HCT116 (cell line): Measurements from ENCODE around the gene CHRD. TPM values are rescaled to one million over a fixed set of nuclear protein-coding genes. Genes with fewer than 3 reads are reported as not detected.

ENCODE experiments used
- ATAC-seq: fragments of 200-7000 bp; cut with Tn5 transposase; 2 replicates; pipeline ENCODE4 v1.9.1; 2020; ENCODE audit warnings: mild to moderate bottlenecking, moderate library complexity
- BruUV-seq: library from RNA; stranded (reverse); fragments of 400-500 nt; replicated peaks from 2 replicates; lab custom pipeline; 2021; lab: Mats Ljungman, UMichigan
- CTCF ChIA-PET: fragments of 300-600 bp; sonication (Branson Sonifier 250); formaldehyde crosslinking; loops from one replicate; lab custom pipeline; 2021; ENCODE audit warnings: antibody characterized with exemption; lab: Charles Lee
- POLR2A ChIA-PET: fragments of 300-600, 350-600 bp; sonication (Branson Sonifier 250); formaldehyde crosslinking; loops from one replicate; lab custom pipeline; 2021; ENCODE audit warnings: antibody characterized with exemption; lab: Charles Lee
- RAD21 ChIA-PET, 2 experiments: fragments of 300-600 bp; sonication (Branson Sonifier 250); formaldehyde crosslinking; loops; one replicate each; lab custom pipeline; 2023; ENCODE audit warnings: low total read pairs in 2 of 2; ENCODE audit not compliant: uncharacterized antibody in 2 of 2, unreplicated experiment in 2 of 2, low non-redundant PET in 1 of 2; lab: Charles Lee
- DNase-seq: peaks from one replicate; pipeline ENCODE4 v3.0.0-alpha.2; 2010; ENCODE audit warnings: low read depth, low spot score
- H2AFZ ChIP-seq: fragments of 200-600 bp; shearing (Covaris generic), sonication (generic); 2 replicates; pipeline ENCODE4 v1.6.1; 2017; ENCODE audit warnings: low read depth, mixed run types, mixed read lengths, antibody characterized with exemption, low read length; ENCODE audit not compliant: poor library complexity, severe bottlenecking
- H3K27ac ChIP-seq: 2 replicates; pipeline ENCODE4 v1.5.1; 2012; ENCODE audit warnings: low read depth, low read length
- H3K27me3 ChIP-seq: fragments of 200-600 bp; sonication (generic); 2 replicates; pipeline ENCODE4 v1.6.1; 2016; ENCODE audit warnings: mixed run types, low read length, mixed read lengths; ENCODE audit not compliant: insufficient read depth
- H3K36me3 ChIP-seq, 2 experiments: fragments of 200-500 bp in 1 of 2; fragments of 200-600 bp in 1 of 2; sonication (Bioruptor generic) in 1 of 2; sonication (generic) in 1 of 2; 2 replicates each; pipeline versions ENCODE4 v1.5.1 to v1.6.1; 2014 to 2016; ENCODE audit warnings: low read length in 2 of 2, inconsistent platforms in 1 of 2, mixed read lengths in 1 of 2, mixed run types in 1 of 2; ENCODE audit not compliant: insufficient read depth in 2 of 2, control insufficient read depth in 1 of 2
- H3K4me1 ChIP-seq, 2 experiments: fragments of 200-600 bp in 1 of 2; sonication (generic) in 1 of 2; 2 replicates each; pipeline versions ENCODE4 v1.5.1 to v1.6.1; 2012 to 2017; ENCODE audit warnings: low read length in 2 of 2, inconsistent platforms in 1 of 2, mild to moderate bottlenecking in 1 of 2, mixed read lengths in 1 of 2, mixed run types in 1 of 2, moderate library complexity in 1 of 2; ENCODE audit not compliant: insufficient read depth in 2 of 2, control insufficient read depth in 1 of 2
- H3K4me2 ChIP-seq: fragments of 200-600 bp; sonication (generic); 2 replicates; pipeline ENCODE4 v1.6.1; 2017; ENCODE audit warnings: mixed run types, low read length, mixed read lengths
- H3K4me3 ChIP-seq, 2 experiments: fragments of 200-600 bp in 1 of 2; sonication (generic) in 1 of 2; replicated peaks in 1 of 2; 2 replicates each; pipeline ENCODE4 v1.5.1; 2011 to 2016; ENCODE audit warnings: low read length in 2 of 2, control low read depth in 1 of 2, low read depth in 1 of 2, mild to moderate bottlenecking in 1 of 2, mixed read lengths in 1 of 2, mixed run types in 1 of 2
- H3K79me2 ChIP-seq: fragments of 200-600 bp; sonication (generic); 2 replicates; pipeline ENCODE4 v1.6.1; 2017; ENCODE audit warnings: mild to moderate bottlenecking, mixed run types, low read length, moderate library complexity, mixed read lengths; ENCODE audit not compliant: insufficient read depth
- H3K9ac ChIP-seq: fragments of 200-600 bp; sonication (generic); 2 replicates; pipeline ENCODE4 v1.6.1; 2016; ENCODE audit warnings: low read length, mixed read lengths
- H3K9me2 ChIP-seq: fragments of 200-600 bp; sonication (generic), shearing (Covaris generic); 2 replicates; pipeline ENCODE4 v1.6.1; 2017; ENCODE audit warnings: mixed run types, mild to moderate bottlenecking, moderate library complexity; ENCODE audit not compliant: insufficient read depth
- H3K9me3 ChIP-seq, 2 experiments: fragments of 200-500 bp in 1 of 2; fragments of 200-600 bp in 1 of 2; sonication (Bioruptor generic) in 1 of 2; sonication (generic) in 1 of 2; 2 replicates each; pipeline ENCODE4 v1.6.1; 2014 to 2017; ENCODE audit warnings: low read length in 2 of 2, mixed read lengths in 2 of 2, inconsistent platforms in 1 of 2, low read depth in 1 of 2, mild to moderate bottlenecking in 1 of 2, mixed run types in 1 of 2, moderate library complexity in 1 of 2; ENCODE audit not compliant: control insufficient read depth in 1 of 2, insufficient read depth in 1 of 2
- H4K20me1 ChIP-seq: fragments of 200-600 bp; sonication (generic), shearing (Covaris generic); 2 replicates; pipeline ENCODE4 v1.6.1; 2017; ENCODE audit warnings: mixed run types, mild to moderate bottlenecking, moderate library complexity; ENCODE audit not compliant: insufficient read depth
- CBX3 ChIP-seq: IDR thresholded peaks from 2 replicates; pipeline ENCODE4 v1.6.1; 2012; ENCODE audit warnings: low read depth
- ELF1 ChIP-seq: IDR thresholded peaks from 2 replicates; pipeline ENCODE4 v1.6.1; 2012; ENCODE audit warnings: low read depth, borderline replicate concordance
- EZH2 ChIP-seq: fragments of 200-600 bp; sonication (generic); IDR thresholded peaks from 2 replicates; pipeline ENCODE4 v1.6.1; 2017; ENCODE audit warnings: antibody characterized with exemption, mixed run types
- EZH2phosphoT487 ChIP-seq: fragments of 200-600 bp; IDR thresholded peaks from 2 replicates; pipeline ENCODE4 v1.6.1; 2018; ENCODE audit warnings: antibody characterized with exemption, borderline replicate concordance
- FOSL1 ChIP-seq: IDR thresholded peaks from 2 replicates; pipeline ENCODE4 v1.6.1; 2012; ENCODE audit warnings: low read depth
- JUND ChIP-seq: IDR thresholded peaks from 2 replicates; pipeline ENCODE4 v1.6.1; 2012
- POLR2A ChIP-seq: IDR thresholded peaks from 2 replicates; pipeline ENCODE4 v1.7.0; 2011; ENCODE audit warnings: borderline replicate concordance; ENCODE audit not compliant: insufficient read depth, insufficient read length; ENCODE audit errors: extremely low read depth
- POLR2AphosphoS5 ChIP-seq: IDR thresholded peaks from 2 replicates; pipeline ENCODE4 v1.6.1; 2011; ENCODE audit warnings: mild to moderate bottlenecking, low read depth, low read length, moderate library complexity
- RAD21 ChIP-seq: IDR thresholded peaks from 2 replicates; pipeline ENCODE4 v1.6.1; 2012; ENCODE audit warnings: low read depth, mild to moderate bottlenecking
- REST ChIP-seq: IDR thresholded peaks from 2 replicates; pipeline ENCODE4 v1.6.1; 2012; ENCODE audit warnings: low read depth
- SIN3A ChIP-seq: IDR thresholded peaks from 2 replicates; pipeline ENCODE4 v1.6.1; 2012; ENCODE audit warnings: low read depth
- SRF ChIP-seq: IDR thresholded peaks from 2 replicates; pipeline ENCODE4 v1.6.1; 2012; ENCODE audit warnings: low read depth
- TCF7L2 ChIP-seq: IDR thresholded peaks from 2 replicates; pipeline ENCODE4 v1.7.0; 2011; ENCODE audit warnings: borderline replicate concordance, inconsistent platforms; ENCODE audit not compliant: insufficient read depth, insufficient read length; ENCODE audit errors: extremely low read depth
- YY1 ChIP-seq: IDR thresholded peaks from 2 replicates; pipeline ENCODE4 v1.6.1; 2011; ENCODE audit warnings: low read length, low read depth, moderate library complexity, mild to moderate bottlenecking; ENCODE audit not compliant: insufficient replicate concordance; ENCODE audit errors: extremely low read depth
- ZFX ChIP-seq: fragments of 450-650 bp; IDR thresholded peaks from 2 replicates; pipeline ENCODE4 v1.6.1; 2017
- ZNF274 ChIP-seq: fragments of 200-500 bp; sonication (Bioruptor generic); IDR thresholded peaks from 2 replicates; pipeline ENCODE4 v1.6.1; 2014; ENCODE audit warnings: mild to moderate bottlenecking, low read depth, low read length, inconsistent platforms
- intact Hi-C: fragments of 100-400 bp; cut with micrococcal nuclease; formaldehyde crosslinking; loops from 2 replicates; pipeline ENCODE4 v1.10.0; 2022
- total RNA-seq: library from RNA; stranded (reverse); gene quantifications from one replicate; pipeline ENCODE4 v1.2.1, GENCODE V29; 2021; ENCODE audit not compliant: unreplicated experiment
- TF ChIP-seq, protein P1 (sequence below): IDR thresholded peaks from 2 replicates; pipeline ENCODE4 v1.6.1; 2011; ENCODE audit warnings: mild to moderate bottlenecking, low read length, moderate library complexity; ENCODE audit not compliant: insufficient replicate concordance; ENCODE audit errors: extremely low read depth
- TF ChIP-seq, protein P2 (sequence below), 3 experiments: fragments of 200-600 bp in 1 of 3; sonication (generic) in 1 of 3; IDR thresholded peaks in 2 of 3; conservative IDR thresholded peaks in 1 of 3; 2 replicates each; pipeline ENCODE4 v1.5.1; 2012 to 2017; ENCODE audit warnings: low read depth in 2 of 3, low read length in 2 of 3, antibody characterized with exemption in 1 of 3, borderline replicate concordance in 1 of 3, control low read depth in 1 of 3, mild to moderate bottlenecking in 1 of 3, mixed read lengths in 1 of 3, mixed run types in 1 of 3, moderate library complexity in 1 of 3; ENCODE audit not compliant: insufficient read depth in 1 of 3

The CHRD gene
- total RNA-seq, 1 experiment from 2014 or later: 8.0 TPM

GRCh38 chr3:184362668-184363546, 16.9 kb upstream of the CHRD start:
- CTCF ChIA-PET: interaction anchor here (0.5 to 1.5 kb wide), 5 partner anchors 9 to 182 kb away, joined by 3 to 7 read pairs (median 3); no protein-coding TSS in a partner anchor
- BruUV-seq: no TSS peak
- peak; percentile 49 for TF ChIP-seq YY1
- TF ChIP-seq FOSL1: no peak
- TF ChIP-seq, protein P1, sequence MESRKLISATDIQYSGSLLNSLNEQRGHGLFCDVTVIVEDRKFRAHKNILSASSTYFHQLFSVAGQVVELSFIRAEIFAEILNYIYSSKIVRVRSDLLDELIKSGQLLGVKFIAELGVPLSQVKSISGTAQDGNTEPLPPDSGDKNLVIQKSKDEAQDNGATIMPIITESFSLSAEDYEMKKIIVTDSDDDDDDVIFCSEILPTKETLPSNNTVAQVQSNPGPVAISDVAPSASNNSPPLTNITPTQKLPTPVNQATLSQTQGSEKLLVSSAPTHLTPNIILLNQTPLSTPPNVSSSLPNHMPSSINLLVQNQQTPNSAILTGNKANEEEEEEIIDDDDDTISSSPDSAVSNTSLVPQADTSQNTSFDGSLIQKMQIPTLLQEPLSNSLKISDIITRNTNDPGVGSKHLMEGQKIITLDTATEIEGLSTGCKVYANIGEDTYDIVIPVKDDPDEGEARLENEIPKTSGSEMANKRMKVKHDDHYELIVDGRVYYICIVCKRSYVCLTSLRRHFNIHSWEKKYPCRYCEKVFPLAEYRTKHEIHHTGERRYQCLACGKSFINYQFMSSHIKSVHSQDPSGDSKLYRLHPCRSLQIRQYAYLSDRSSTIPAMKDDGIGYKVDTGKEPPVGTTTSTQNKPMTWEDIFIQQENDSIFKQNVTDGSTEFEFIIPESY: peak; percentile 77
- no peak for TF ChIP-seq SIN3A
- no peak for TF ChIP-seq CBX3
- TF ChIP-seq POLR2AphosphoS5: peak; percentile 95
- TF ChIP-seq TCF7L2: no peak
- TF ChIP-seq ZFX: peak; percentile 79
- TF ChIP-seq EZH2phosphoT487: no peak
- no peak for TF ChIP-seq EZH2
- no peak for TF ChIP-seq SRF
- no peak for TF ChIP-seq ELF1
- TF ChIP-seq REST: no peak
- no peak for TF ChIP-seq RAD21
- no peak for TF ChIP-seq JUND
- peak; percentile 89 for TF ChIP-seq POLR2A
- TF ChIP-seq ZNF274: no peak
- TF ChIP-seq, protein P2, sequence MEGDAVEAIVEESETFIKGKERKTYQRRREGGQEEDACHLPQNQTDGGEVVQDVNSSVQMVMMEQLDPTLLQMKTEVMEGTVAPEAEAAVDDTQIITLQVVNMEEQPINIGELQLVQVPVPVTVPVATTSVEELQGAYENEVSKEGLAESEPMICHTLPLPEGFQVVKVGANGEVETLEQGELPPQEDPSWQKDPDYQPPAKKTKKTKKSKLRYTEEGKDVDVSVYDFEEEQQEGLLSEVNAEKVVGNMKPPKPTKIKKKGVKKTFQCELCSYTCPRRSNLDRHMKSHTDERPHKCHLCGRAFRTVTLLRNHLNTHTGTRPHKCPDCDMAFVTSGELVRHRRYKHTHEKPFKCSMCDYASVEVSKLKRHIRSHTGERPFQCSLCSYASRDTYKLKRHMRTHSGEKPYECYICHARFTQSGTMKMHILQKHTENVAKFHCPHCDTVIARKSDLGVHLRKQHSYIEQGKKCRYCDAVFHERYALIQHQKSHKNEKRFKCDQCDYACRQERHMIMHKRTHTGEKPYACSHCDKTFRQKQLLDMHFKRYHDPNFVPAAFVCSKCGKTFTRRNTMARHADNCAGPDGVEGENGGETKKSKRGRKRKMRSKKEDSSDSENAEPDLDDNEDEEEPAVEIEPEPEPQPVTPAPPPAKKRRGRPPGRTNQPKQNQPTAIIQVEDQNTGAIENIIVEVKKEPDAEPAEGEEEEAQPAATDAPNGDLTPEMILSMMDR (IDR thresholded peaks at IDR 0.05 in 2 of 3, conservative IDR thresholded peaks at IDR 0.05 in 1 of 3; ENCODE audit: borderline replicate concordance in 1 of 3, insufficient read depth in 1 of 3, low read depth in 2 of 3, low read length in 2 of 3): peak in 2 of 3 experiments; percentile 47 to 53; a peak in 4 of 6 replicates

More at GRCh38 chr3:184362668-184363546, 16.9 kb upstream of the CHRD start:
- Histone ChIP-seq H3K9me3 (no peaks in the 10 kb centered on the region), H3K27ac (peak overlapping the region; percentile 96), H3K4me3 (peak overlapping the region; percentile 95 to 96), H4K20me1 (no peaks in the 10 kb centered on the region), H3K9ac (peak overlapping the region; percentile 99), H3K4me2 (peak overlapping the region; percentile 99), H3K79me2 (peaks cover 47% of the 10 kb centered on the region), H3K9me2 (no peaks in the 10 kb centered on the region), H3K4me1 (peaks cover 9 to 25% of the 10 kb centered on the region in 2 experiments), H3K36me3 (peaks cover 21 to 26% of the 10 kb centered on the region in 2 experiments; a peak in 3 of 4 replicates), H3K27me3 (no peaks in the 10 kb centered on the region), H2AFZ (no peak overlapping the region)
- ChIA-PET POLR2A (interaction anchor here (0.6 to 2.6 kb wide), 10 partner anchors 9 to 522 kb away, joined by 3 to 13 read pairs (median 4); no protein-coding TSS in a partner anchor), RAD21 (interaction anchor here in 1 of 2 experiments (0.6 kb wide), 1 partner anchor 9 kb away, joined by 3 read pairs; no protein-coding TSS in a partner anchor)
- ATAC-seq (peak; percentile 80), DNase-seq (peak; percentile 98)
- intact Hi-C loops: loop anchor here (2.0 kb wide), 2 partner anchors 48 to 182 kb away; partner anchors contain the start of gene EIF4G1
